Lower leg skin (tissue), 3 donors: ENCODE data around the gene ABCD2.

Source experiments
- POLR2A ChIP-seq, 2 donors: fragments of 450-650 bp; IDR thresholded peaks; one replicate each; pipeline ENCODE4 v1.6.1; 2016 to 2017; ENCODE audit warnings: antibody characterized with exemption in 2 of 2, mild to moderate bottlenecking in 1 of 2, moderate library complexity in 1 of 2
- TF ChIP-seq, protein P1 (sequence below), 3 donors: fragments of 450-650 bp; IDR thresholded peaks; one replicate each; pipeline ENCODE4 v1.5.1; 2016; ENCODE audit warnings: antibody characterized with exemption in 3 of 3, mild to moderate bottlenecking in 3 of 3, moderate library complexity in 2 of 3

DNA sequence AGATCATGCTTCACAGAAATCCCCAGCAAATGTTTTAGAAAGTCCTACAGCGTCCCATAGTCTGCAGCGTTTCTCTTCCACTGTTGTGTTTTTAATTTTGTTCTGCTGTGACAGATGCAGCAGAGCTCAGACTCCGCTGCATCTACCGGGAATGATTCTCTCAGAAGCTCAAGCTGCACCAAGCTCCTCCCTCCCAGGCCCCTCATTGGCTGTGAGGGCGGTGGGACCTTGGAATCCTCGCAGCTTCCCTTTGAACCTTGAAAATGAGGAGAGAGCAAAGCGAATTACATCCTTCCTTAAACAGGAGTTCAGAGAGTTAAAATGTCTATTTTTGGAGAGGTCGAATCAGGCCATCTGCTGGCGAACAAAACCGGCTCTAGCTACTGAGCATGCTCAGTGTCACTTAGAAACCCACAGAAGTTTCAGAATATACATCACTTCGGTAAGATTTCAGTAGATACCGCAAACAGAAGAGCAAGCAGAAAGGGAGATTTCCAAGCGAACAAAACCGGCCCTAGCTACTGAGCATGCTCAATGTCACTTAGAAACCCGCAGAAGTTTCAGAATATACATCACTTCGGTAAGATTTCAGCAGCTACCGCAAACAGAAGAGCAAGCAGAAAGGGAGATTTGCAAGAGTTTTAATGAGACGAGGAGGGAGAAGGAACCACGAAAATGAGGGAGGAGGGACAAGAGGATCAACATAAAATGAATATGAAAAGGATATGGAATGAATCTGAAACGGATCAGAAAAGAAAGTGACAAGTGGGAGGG is at the start of gene ABCD2:
- TF ChIP-seq, protein P1, sequence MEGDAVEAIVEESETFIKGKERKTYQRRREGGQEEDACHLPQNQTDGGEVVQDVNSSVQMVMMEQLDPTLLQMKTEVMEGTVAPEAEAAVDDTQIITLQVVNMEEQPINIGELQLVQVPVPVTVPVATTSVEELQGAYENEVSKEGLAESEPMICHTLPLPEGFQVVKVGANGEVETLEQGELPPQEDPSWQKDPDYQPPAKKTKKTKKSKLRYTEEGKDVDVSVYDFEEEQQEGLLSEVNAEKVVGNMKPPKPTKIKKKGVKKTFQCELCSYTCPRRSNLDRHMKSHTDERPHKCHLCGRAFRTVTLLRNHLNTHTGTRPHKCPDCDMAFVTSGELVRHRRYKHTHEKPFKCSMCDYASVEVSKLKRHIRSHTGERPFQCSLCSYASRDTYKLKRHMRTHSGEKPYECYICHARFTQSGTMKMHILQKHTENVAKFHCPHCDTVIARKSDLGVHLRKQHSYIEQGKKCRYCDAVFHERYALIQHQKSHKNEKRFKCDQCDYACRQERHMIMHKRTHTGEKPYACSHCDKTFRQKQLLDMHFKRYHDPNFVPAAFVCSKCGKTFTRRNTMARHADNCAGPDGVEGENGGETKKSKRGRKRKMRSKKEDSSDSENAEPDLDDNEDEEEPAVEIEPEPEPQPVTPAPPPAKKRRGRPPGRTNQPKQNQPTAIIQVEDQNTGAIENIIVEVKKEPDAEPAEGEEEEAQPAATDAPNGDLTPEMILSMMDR (IDR thresholded peaks at IDR 0.05), result no peak
- no peak for TF ChIP-seq POLR2A (IDR thresholded peaks at IDR 0.05)
